Peyer's patch (tissue), 4 donors: ENCODE measurements around the gene NOL3. TPM values are rescaled to one million over a fixed set of nuclear protein-coding genes. Genes with fewer than 3 reads are reported as not detected.

Experiments used
- DNase-seq, 3 donors: peaks; one replicate each; pipeline ENCODE4 v3.0.0-alpha.2; 2017 to 2019
- H3K27ac ChIP-seq, 4 donors: fragments of 200-600 bp; sonication (generic); one replicate each; pipeline ENCODE4 v1.5.1; 2016 to 2019
- H3K27me3 ChIP-seq, 2 donors: fragments of 200-600 bp; sonication (generic); one replicate each; pipeline ENCODE4 v1.5.1; 2019
- H3K36me3 ChIP-seq, 3 donors: fragments of 200-600 bp; sonication (generic); one replicate each; pipeline ENCODE4 v1.5.1; 2016 to 2019
- H3K4me1 ChIP-seq, 4 donors: fragments of 200-600 bp; sonication (generic); one replicate each; pipeline ENCODE4 v1.5.1; 2016 to 2019
- H3K4me3 ChIP-seq, 4 donors: fragments of 200-600 bp; sonication (generic); 1 replicate in 3 of 4; 2 replicates in 1 of 4; pipeline ENCODE4 v1.5.1; 2016 to 2019; ENCODE audit warnings: mild to moderate bottlenecking in 1 of 4
- H3K9me3 ChIP-seq, 4 donors: fragments of 200-600 bp; sonication (generic); one replicate each; pipeline ENCODE4 v1.5.1; 2016 to 2019; ENCODE audit warnings: mild to moderate bottlenecking in 1 of 4
- CTCF ChIP-seq, 6 experiments: fragments of 450-650 bp in 4 of 6; fragments of 200-600 bp in 2 of 6; sonication (generic) in 1 of 6; IDR thresholded peaks; one replicate each; pipeline ENCODE4 v1.5.1; 2017 to 2019; ENCODE audit warnings: antibody characterized with exemption in 6 of 6, mild to moderate bottlenecking in 3 of 6, moderate library complexity in 1 of 6
- POLR2A ChIP-seq, 2 donors: fragments of 450-650 bp; IDR thresholded peaks; one replicate each; pipeline ENCODE4 v1.5.1; 2017; ENCODE audit warnings: antibody characterized with exemption in 2 of 2, mild to moderate bottlenecking in 2 of 2, moderate library complexity in 2 of 2
- total RNA-seq, 4 donors: library from RNA; depleted of rRNA; stranded (reverse); fragments of >200 nt; gene quantifications; one replicate each; pipeline ENCODE4 v1.1.0, GENCODE V29; 2016

Gene NOL3
- total RNA-seq, 4 donors from 2014 or later = 24.4 to 65.2 (median 34.1) TPM

DNA sequence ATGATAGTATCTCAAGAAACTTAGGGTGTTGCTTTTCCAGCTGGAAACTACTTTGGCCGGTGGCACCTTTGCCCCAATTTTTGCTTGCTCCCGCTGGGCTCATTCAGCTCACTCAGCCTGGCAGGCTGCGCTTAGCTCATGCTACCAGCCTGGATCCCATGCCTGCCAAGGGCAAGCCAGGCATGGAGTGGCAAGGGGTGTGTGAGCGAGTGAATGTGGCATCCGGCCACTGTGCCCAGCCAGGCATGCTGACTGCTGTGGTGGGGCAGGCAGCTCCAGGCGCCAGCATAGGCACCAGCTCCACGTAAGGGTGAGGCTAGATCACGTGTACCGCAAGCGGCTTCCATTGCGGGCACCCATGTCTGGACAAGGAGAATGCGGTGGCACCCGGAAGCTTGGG, 28.9 kb upstream of the NOL3 start:
- no peaks in the 10 kb centered on the region for H3K27me3 ChIP-seq
- peaks cover 0 to 97% (median 4%) of the 10 kb centered on the region in 3 donors for H3K36me3 ChIP-seq
- no peak overlapping the region for H3K4me3 ChIP-seq
- DNase-seq = no peak
- H3K4me1 ChIP-seq = no peaks in the 10 kb centered on the region
- H3K9me3 ChIP-seq = no peaks in the 10 kb centered on the region
- TF ChIP-seq CTCF (IDR thresholded peaks at IDR 0.05) = no peak
- no peak for TF ChIP-seq POLR2A (IDR thresholded peaks at IDR 0.05)
- no peak overlapping the region for H3K27ac ChIP-seq

DNA sequence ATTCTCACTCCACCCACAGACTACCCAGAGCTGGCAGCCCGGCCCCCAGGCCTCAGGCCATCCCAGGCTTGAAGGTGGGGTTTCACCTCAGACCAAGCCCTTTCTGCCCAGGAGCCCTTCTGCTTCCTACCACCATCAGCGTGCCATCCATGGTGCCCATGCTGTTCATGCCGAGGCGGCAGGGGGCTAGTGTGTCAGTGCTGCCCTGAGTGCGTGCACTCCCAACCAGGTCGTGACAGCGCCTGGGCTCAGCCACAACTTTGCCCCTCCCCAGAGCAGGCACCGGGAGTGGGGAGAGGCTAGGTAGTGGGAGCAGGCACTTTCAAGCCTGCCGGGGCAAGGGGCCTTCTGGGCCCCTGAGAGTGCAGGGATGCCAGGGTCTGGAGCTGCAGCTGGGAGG, 28.0 kb upstream of the NOL3 start:
- no peak for TF ChIP-seq POLR2A (IDR thresholded peaks at IDR 0.05)
- TF ChIP-seq CTCF (IDR thresholded peaks at IDR 0.05) = no peak
- no peak for DNase-seq
- H3K27me3 ChIP-seq = no peaks in the 10 kb centered on the region
- H3K36me3 ChIP-seq = peaks cover 0 to 97% (median 4%) of the 10 kb centered on the region in 3 donors
- H3K27ac ChIP-seq = no peak overlapping the region
- no peaks in the 10 kb centered on the region for H3K4me1 ChIP-seq
- no peak overlapping the region for H3K4me3 ChIP-seq
- H3K9me3 ChIP-seq = no peaks in the 10 kb centered on the region

DNA sequence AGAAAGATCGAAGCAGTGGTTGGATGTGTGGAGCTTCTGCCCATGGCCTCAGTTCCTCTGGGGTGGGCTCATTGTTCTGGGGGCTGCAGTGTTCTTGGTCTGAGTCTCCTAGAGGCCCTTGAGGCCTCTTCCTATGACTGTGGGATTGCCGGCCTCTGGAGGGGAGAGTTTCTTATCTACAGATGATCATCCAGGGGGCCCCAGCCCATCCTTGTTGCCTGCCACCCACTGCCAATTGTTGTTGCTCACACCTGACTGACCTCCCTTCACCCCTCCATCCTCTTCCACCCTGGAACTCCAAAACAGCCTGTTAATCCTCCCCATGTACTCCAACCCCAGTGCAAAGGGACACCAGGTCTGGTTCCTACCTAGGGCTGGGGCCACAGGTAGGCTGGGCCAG, 25.4 kb upstream of the NOL3 start:
- H3K4me1 ChIP-seq = peaks cover 0 to 2% (median 0%) of the 10 kb centered on the region in 4 donors
- no peaks in the 10 kb centered on the region for H3K27me3 ChIP-seq
- TF ChIP-seq POLR2A (IDR thresholded peaks at IDR 0.05) (no peak), CTCF (IDR thresholded peaks at IDR 0.05) (no peak)
- peaks cover 0 to 79% (median 4%) of the 10 kb centered on the region in 3 donors for H3K36me3 ChIP-seq
- no peak overlapping the region for H3K27ac ChIP-seq
- DNase-seq = no peak
- H3K4me3 ChIP-seq = no peak overlapping the region
- H3K9me3 ChIP-seq = no peaks in the 10 kb centered on the region

- Histone ChIP-seq H3K27ac (no peak overlapping the region), H3K36me3 (peaks cover 0 to 71% (median 4%) of the 10 kb centered on the region in 3 donors)
- no peak for TF ChIP-seq CTCF (IDR thresholded peaks at IDR 0.05)
- no peak for TF ChIP-seq POLR2A (IDR thresholded peaks at IDR 0.05)
Measured at GRCh38 chr16:67145746-67146145, 24.6 kb upstream of the NOL3 start.

GRCh38 chr16:67146523-67147357, 23.6 kb upstream of the NOL3 start:
- TF ChIP-seq CTCF (IDR thresholded peaks at IDR 0.05) (no peak), POLR2A (IDR thresholded peaks at IDR 0.05) (no peak)
- H3K27me3 ChIP-seq = no peaks in the 10 kb centered on the region
- peaks cover 0 to 61% (median 4%) of the 10 kb centered on the region in 3 donors for H3K36me3 ChIP-seq
- H3K9me3 ChIP-seq = no peaks in the 10 kb centered on the region
- DNase-seq = no peak
- peaks cover 0 to 19% (median 3%) of the 10 kb centered on the region in 4 donors for H3K4me1 ChIP-seq
- H3K27ac ChIP-seq = no peak overlapping the region
- no peak overlapping the region for H3K4me3 ChIP-seq

More at GRCh38 chr16:67145746-67146145, 24.6 kb upstream of the NOL3 start:
- Histone ChIP-seq H3K27me3 (no peaks in the 10 kb centered on the region), H3K4me3 (no peak overlapping the region), H3K4me1 (peaks cover 0 to 10% (median 1%) of the 10 kb centered on the region in 4 donors), H3K9me3 (no peaks in the 10 kb centered on the region)
- DNase-seq = no peak
